ENCODE measurements around the gene ZCCHC8.

Gene ZCCHC8

DNA sequence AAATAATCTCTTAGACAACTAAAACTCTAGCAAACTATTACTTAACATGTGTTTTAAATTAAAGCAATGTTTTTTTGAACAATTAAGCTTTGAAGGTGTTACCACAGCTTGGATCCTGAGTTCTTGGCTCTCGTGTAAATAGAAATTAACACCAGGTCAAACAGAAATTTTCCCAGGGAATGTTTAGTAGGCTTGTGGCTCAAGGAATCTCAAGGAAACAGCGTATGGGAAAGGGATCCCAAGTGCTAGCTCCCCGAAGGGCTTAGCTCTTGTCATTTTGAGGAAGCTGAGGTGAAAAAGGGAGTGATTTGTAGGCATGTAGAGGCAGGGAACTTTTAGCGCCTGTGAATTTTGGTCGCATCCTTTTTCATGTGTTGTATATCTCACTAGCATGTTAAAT is 37.8 kb upstream of the ZCCHC8 start:
- no peaks in the 10 kb centered on the region for H3K4me1 ChIP-seq (ENCODE audit: control insufficient read depth in 2 of 2, insufficient read depth in 1 of 2, low read depth in 1 of 2, low read length in 2 of 2)
- H3K4me2 ChIP-seq (ENCODE audit: insufficient read depth, low read length, poor library complexity, severe bottlenecking): no peak overlapping the region
- H3K79me1 ChIP-seq (ENCODE audit: low read depth, low read length): peaks cover 1% of the 10 kb centered on the region
- H3K27ac ChIP-seq (replicated peaks; ENCODE audit: low read length): no peak overlapping the region
- H2BK12ac ChIP-seq (ENCODE audit: low read length): no peak overlapping the region
- no peak overlapping the region for H3K14ac ChIP-seq (ENCODE audit: low read length)
- no peak overlapping the region for H2AFZ ChIP-seq (ENCODE audit: low read length)
- no peak overlapping the region for H2BK5ac ChIP-seq (ENCODE audit: low read length)
- DNase-seq (ENCODE audit: low spot score): no peak
- no CpG with 5 or more reads among the region's 5 CpGs for WGBS, 2 donors (ENCODE audit: extremely low coverage in 2 of 2, insufficient read length in 2 of 2, insufficient replicate concordance in 1 of 2)
- no peak overlapping the region for H2BK15ac ChIP-seq (ENCODE audit: low read length)
- no peak overlapping the region for H3K9ac ChIP-seq (ENCODE audit: low read depth, low read length, poor library complexity)
- no peak overlapping the region for H3K23ac ChIP-seq (ENCODE audit: low read depth, low read length, poor library complexity)
- H2BK120ac ChIP-seq (ENCODE audit: low read depth, low read length): no peak overlapping the region
- H3K18ac ChIP-seq (ENCODE audit: low read length): no peak overlapping the region
- H3K4ac ChIP-seq (ENCODE audit: low read length): no peak overlapping the region
- no peak overlapping the region for H3K4me3 ChIP-seq (ENCODE audit: low read length in 2 of 2)
- H3K9me3 ChIP-seq (replicated peaks in 1 of 2; ENCODE audit: control insufficient read depth in 2 of 2, insufficient read depth in 1 of 2, low read depth in 1 of 2, low read length in 2 of 2): no peaks in the 10 kb centered on the region
- H3K27me3 ChIP-seq (ENCODE audit: control insufficient read depth in 3 of 3, insufficient read depth in 3 of 3, low read depth in 1 of 3, low read length in 3 of 3): no peaks in the 10 kb centered on the region
- no peak overlapping the region for H2AK5ac ChIP-seq (ENCODE audit: low read depth, low read length)
- no peak overlapping the region for H4K91ac ChIP-seq (ENCODE audit: low read depth, low read length, poor library complexity)
- H3K36me3 ChIP-seq (replicated peaks in 1 of 2; ENCODE audit: control insufficient read depth in 2 of 2, insufficient read depth in 2 of 2, low read length in 2 of 2): peaks cover 20 to 100% of the 10 kb centered on the region in 2 donors
- H4K8ac ChIP-seq (ENCODE audit: low read depth, low read length): no peak overlapping the region

DNA sequence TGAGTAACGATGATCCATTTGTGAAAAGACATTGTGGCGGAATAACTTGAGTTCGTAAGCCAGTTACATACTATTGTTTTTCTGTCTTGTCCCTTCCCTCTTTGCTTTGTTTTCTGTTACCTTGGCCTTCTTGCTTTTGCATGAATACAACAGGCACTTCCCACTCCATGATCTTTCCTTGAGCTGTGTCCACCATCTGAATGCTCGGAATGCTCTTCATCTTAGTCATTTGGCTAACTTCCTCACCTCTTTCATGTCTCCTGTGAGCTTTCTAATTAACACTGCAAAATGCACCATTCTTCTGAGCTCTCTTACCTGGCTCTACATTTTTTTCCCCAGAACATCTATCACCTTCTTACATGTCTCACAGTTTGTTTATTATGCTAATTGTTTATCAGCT is 36.3 kb upstream of the ZCCHC8 start:
- Histone ChIP-seq H3K27ac (replicated peaks; ENCODE audit: low read length) (no peak overlapping the region), H3K27me3 (ENCODE audit: control insufficient read depth in 3 of 3, insufficient read depth in 3 of 3, low read depth in 1 of 3, low read length in 3 of 3) (no peaks in the 10 kb centered on the region)

DNA sequence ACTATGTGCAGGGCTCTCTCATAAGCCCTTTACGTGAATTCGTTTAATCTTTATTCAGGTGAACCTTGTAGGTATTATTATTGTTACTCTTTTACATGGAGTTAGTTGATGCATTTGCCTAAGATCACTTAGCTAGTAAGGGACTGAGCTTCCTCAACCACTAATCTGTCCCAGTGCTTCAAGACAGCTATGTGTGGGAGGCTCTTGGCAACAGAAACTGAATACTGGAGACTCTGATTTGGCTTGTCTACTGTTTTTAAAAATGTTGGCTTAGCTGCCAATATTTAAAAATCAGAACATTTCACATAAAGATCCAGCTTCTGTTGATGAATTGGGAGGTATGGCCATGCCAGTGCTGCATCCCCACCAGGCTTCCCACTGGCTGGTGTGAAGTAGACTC is 33.1 kb upstream of the ZCCHC8 start:
- no peak overlapping the region for H2AFZ ChIP-seq (ENCODE audit: low read length)
- H2AK5ac ChIP-seq (ENCODE audit: low read depth, low read length): no peak overlapping the region
- H2BK15ac ChIP-seq (ENCODE audit: low read length): no peak overlapping the region
- no peak overlapping the region for H3K23ac ChIP-seq (ENCODE audit: low read depth, low read length, poor library complexity)
- H3K79me1 ChIP-seq (ENCODE audit: low read depth, low read length): peaks cover 1% of the 10 kb centered on the region
- DNase-seq (ENCODE audit: low spot score): no peak
- no peak overlapping the region for H3K4ac ChIP-seq (ENCODE audit: low read length)
- no peak overlapping the region for H3K18ac ChIP-seq (ENCODE audit: low read length)
- no peak overlapping the region for H2BK5ac ChIP-seq (ENCODE audit: low read length)
- no peaks in the 10 kb centered on the region for H3K4me1 ChIP-seq (ENCODE audit: control insufficient read depth in 2 of 2, insufficient read depth in 1 of 2, low read depth in 1 of 2, low read length in 2 of 2)
- H3K4me3 ChIP-seq (ENCODE audit: low read length in 2 of 2): no peak overlapping the region
- no peak overlapping the region for H3K14ac ChIP-seq (ENCODE audit: low read length)
- H3K27me3 ChIP-seq (ENCODE audit: control insufficient read depth in 3 of 3, insufficient read depth in 3 of 3, low read depth in 1 of 3, low read length in 3 of 3): no peaks in the 10 kb centered on the region
- H3K9ac ChIP-seq (ENCODE audit: low read depth, low read length, poor library complexity): no peak overlapping the region
- H4K8ac ChIP-seq (ENCODE audit: low read depth, low read length): no peak overlapping the region
- peaks cover 25 to 93% of the 10 kb centered on the region in 2 donors for H3K36me3 ChIP-seq (replicated peaks in 1 of 2; ENCODE audit: control insufficient read depth in 2 of 2, insufficient read depth in 2 of 2, low read length in 2 of 2)
- no peak overlapping the region for H2BK120ac ChIP-seq (ENCODE audit: low read depth, low read length)
- no peak overlapping the region for H4K91ac ChIP-seq (ENCODE audit: low read depth, low read length, poor library complexity)
- WGBS, 2 donors (ENCODE audit: extremely low coverage in 2 of 2, insufficient read length in 2 of 2, insufficient replicate concordance in 1 of 2): no CpG with 5 or more reads among the region's 2 CpGs
- no peak overlapping the region for H3K4me2 ChIP-seq (ENCODE audit: insufficient read depth, low read length, poor library complexity, severe bottlenecking)
- H3K9me3 ChIP-seq (replicated peaks in 1 of 2; ENCODE audit: control insufficient read depth in 2 of 2, insufficient read depth in 1 of 2, low read depth in 1 of 2, low read length in 2 of 2): no peaks in the 10 kb centered on the region
- H2BK12ac ChIP-seq (ENCODE audit: low read length): no peak overlapping the region
- no peak overlapping the region for H3K27ac ChIP-seq (replicated peaks; ENCODE audit: low read length)

More for the DNA sequence above, 36.3 kb upstream of the ZCCHC8 start:
- no peak overlapping the region for H4K91ac ChIP-seq (ENCODE audit: low read depth, low read length, poor library complexity)
- no peak overlapping the region for H2BK120ac ChIP-seq (ENCODE audit: low read depth, low read length)
- H4K8ac ChIP-seq (ENCODE audit: low read depth, low read length): no peak overlapping the region
- H3K23ac ChIP-seq (ENCODE audit: low read depth, low read length, poor library complexity): no peak overlapping the region
- H3K4me1 ChIP-seq (ENCODE audit: control insufficient read depth in 2 of 2, insufficient read depth in 1 of 2, low read depth in 1 of 2, low read length in 2 of 2): no peaks in the 10 kb centered on the region
- no peak for DNase-seq (ENCODE audit: low spot score)
- no CpG with 5 or more reads among the region's 4 CpGs for WGBS, 2 donors (ENCODE audit: extremely low coverage in 2 of 2, insufficient read length in 2 of 2, insufficient replicate concordance in 1 of 2)
- H2AFZ ChIP-seq (ENCODE audit: low read length): no peak overlapping the region
- peaks cover 1% of the 10 kb centered on the region for H3K79me1 ChIP-seq (ENCODE audit: low read depth, low read length)
- no peak overlapping the region for H2AK5ac ChIP-seq (ENCODE audit: low read depth, low read length)
- no peak overlapping the region for H2BK15ac ChIP-seq (ENCODE audit: low read length)
- no peak overlapping the region for H3K18ac ChIP-seq (ENCODE audit: low read length)
- no peak overlapping the region for H3K4me2 ChIP-seq (ENCODE audit: insufficient read depth, low read length, poor library complexity, severe bottlenecking)
- H3K4ac ChIP-seq (ENCODE audit: low read length): no peak overlapping the region
- H3K14ac ChIP-seq (ENCODE audit: low read length): no peak overlapping the region
- H3K36me3 ChIP-seq (replicated peaks in 1 of 2; ENCODE audit: control insufficient read depth in 2 of 2, insufficient read depth in 2 of 2, low read length in 2 of 2): peaks cover 20 to 97% of the 10 kb centered on the region in 2 donors
- H3K9ac ChIP-seq (ENCODE audit: low read depth, low read length, poor library complexity): no peak overlapping the region
- no peak overlapping the region for H3K4me3 ChIP-seq (ENCODE audit: low read length in 2 of 2)
- H2BK5ac ChIP-seq (ENCODE audit: low read length): no peak overlapping the region
- H3K9me3 ChIP-seq (replicated peaks in 1 of 2; ENCODE audit: control insufficient read depth in 2 of 2, insufficient read depth in 1 of 2, low read depth in 1 of 2, low read length in 2 of 2): no peaks in the 10 kb centered on the region
- H2BK12ac ChIP-seq (ENCODE audit: low read length): no peak overlapping the region

DNA sequence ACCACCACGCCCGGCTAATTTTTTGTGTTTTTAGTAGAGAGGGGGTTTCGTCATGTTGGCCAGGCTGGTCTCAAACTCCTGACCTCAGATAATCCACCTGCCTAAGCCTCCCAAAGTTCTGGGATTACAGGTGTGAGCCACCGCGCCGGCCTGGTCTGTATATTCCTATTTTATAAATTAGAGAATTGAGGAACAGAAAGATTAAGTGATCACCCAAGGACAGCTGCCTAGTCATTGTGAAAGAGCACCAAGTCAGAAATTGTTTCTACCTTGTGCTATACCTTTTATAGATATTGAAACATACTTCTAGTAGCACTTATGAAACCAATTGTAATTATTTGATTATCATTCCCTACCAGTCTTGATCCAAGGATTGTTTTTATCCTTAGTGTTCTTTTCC is 28.3 kb upstream of the ZCCHC8 start:
- no peak overlapping the region for H3K4ac ChIP-seq (ENCODE audit: low read length)
- no CpG with 5 or more reads among the region's 6 CpGs for WGBS, 2 donors (ENCODE audit: extremely low coverage in 2 of 2, insufficient read length in 2 of 2, insufficient replicate concordance in 1 of 2)
- H3K14ac ChIP-seq (ENCODE audit: low read length): no peak overlapping the region

More for the DNA sequence above, 28.3 kb upstream of the ZCCHC8 start:
- H2BK5ac ChIP-seq (ENCODE audit: low read length): no peak overlapping the region
- peaks cover 0 to 10% of the 10 kb centered on the region in 2 donors for H3K4me1 ChIP-seq (ENCODE audit: control insufficient read depth in 2 of 2, insufficient read depth in 1 of 2, low read depth in 1 of 2, low read length in 2 of 2)
- H3K36me3 ChIP-seq (replicated peaks in 1 of 2; ENCODE audit: control insufficient read depth in 2 of 2, insufficient read depth in 2 of 2, low read length in 2 of 2): peaks cover 16 to 62% of the 10 kb centered on the region in 2 donors
- no peak overlapping the region for H3K9ac ChIP-seq (ENCODE audit: low read depth, low read length, poor library complexity)
- DNase-seq (ENCODE audit: low spot score): no peak
- no peak overlapping the region for H3K4me2 ChIP-seq (ENCODE audit: insufficient read depth, low read length, poor library complexity, severe bottlenecking)
- no peak overlapping the region for H4K8ac ChIP-seq (ENCODE audit: low read depth, low read length)
- no peak overlapping the region for H2BK12ac ChIP-seq (ENCODE audit: low read length)
- H2BK15ac ChIP-seq (ENCODE audit: low read length): no peak overlapping the region
- no peak overlapping the region for H3K27ac ChIP-seq (replicated peaks; ENCODE audit: low read length)
- no peaks in the 10 kb centered on the region for H3K79me1 ChIP-seq (ENCODE audit: low read depth, low read length)
- H2AFZ ChIP-seq (ENCODE audit: low read length): no peak overlapping the region
- no peak overlapping the region for H2AK5ac ChIP-seq (ENCODE audit: low read depth, low read length)
- H3K18ac ChIP-seq (ENCODE audit: low read length): no peak overlapping the region
- H3K4me3 ChIP-seq (ENCODE audit: low read length in 2 of 2): no peak overlapping the region
- H3K27me3 ChIP-seq (ENCODE audit: control insufficient read depth in 3 of 3, insufficient read depth in 3 of 3, low read depth in 1 of 3, low read length in 3 of 3): no peaks in the 10 kb centered on the region
- no peak overlapping the region for H3K23ac ChIP-seq (ENCODE audit: low read depth, low read length, poor library complexity)
- no peak overlapping the region for H4K91ac ChIP-seq (ENCODE audit: low read depth, low read length, poor library complexity)
- H3K9me3 ChIP-seq (replicated peaks in 1 of 2; ENCODE audit: control insufficient read depth in 2 of 2, insufficient read depth in 1 of 2, low read depth in 1 of 2, low read length in 2 of 2): no peaks in the 10 kb centered on the region
- H2BK120ac ChIP-seq (ENCODE audit: low read depth, low read length): no peak overlapping the region
